HCT116 (cell line): Measurements from ENCODE around the gene GPRIN1.

ENCODE experiments used
- EZH2 ChIP-seq: fragments of 200-600 bp; sonication (generic); IDR thresholded peaks from 2 replicates; pipeline ENCODE4 v1.6.1; 2017; ENCODE audit warnings: antibody characterized with exemption, mixed run types
- JUND ChIP-seq: IDR thresholded peaks from 2 replicates; pipeline ENCODE4 v1.6.1; 2012
- POLR2A ChIP-seq: IDR thresholded peaks from 2 replicates; pipeline ENCODE4 v1.7.0; 2011; ENCODE audit warnings: borderline replicate concordance; ENCODE audit not compliant: insufficient read depth, insufficient read length; ENCODE audit errors: extremely low read depth
- POLR2AphosphoS5 ChIP-seq: IDR thresholded peaks from 2 replicates; pipeline ENCODE4 v1.6.1; 2011; ENCODE audit warnings: mild to moderate bottlenecking, low read depth, low read length, moderate library complexity
- SRF ChIP-seq: IDR thresholded peaks from 2 replicates; pipeline ENCODE4 v1.6.1; 2012; ENCODE audit warnings: low read depth
- TF ChIP-seq, protein P1 (sequence below), 3 experiments: fragments of 200-600 bp in 1 of 3; sonication (generic) in 1 of 3; IDR thresholded peaks in 2 of 3; conservative IDR thresholded peaks in 1 of 3; 2 replicates each; pipeline ENCODE4 v1.5.1; 2012 to 2017; ENCODE audit warnings: low read depth in 2 of 3, low read length in 2 of 3, antibody characterized with exemption in 1 of 3, borderline replicate concordance in 1 of 3, control low read depth in 1 of 3, mild to moderate bottlenecking in 1 of 3, mixed read lengths in 1 of 3, mixed run types in 1 of 3, moderate library complexity in 1 of 3; ENCODE audit not compliant: insufficient read depth in 1 of 3

DNA sequence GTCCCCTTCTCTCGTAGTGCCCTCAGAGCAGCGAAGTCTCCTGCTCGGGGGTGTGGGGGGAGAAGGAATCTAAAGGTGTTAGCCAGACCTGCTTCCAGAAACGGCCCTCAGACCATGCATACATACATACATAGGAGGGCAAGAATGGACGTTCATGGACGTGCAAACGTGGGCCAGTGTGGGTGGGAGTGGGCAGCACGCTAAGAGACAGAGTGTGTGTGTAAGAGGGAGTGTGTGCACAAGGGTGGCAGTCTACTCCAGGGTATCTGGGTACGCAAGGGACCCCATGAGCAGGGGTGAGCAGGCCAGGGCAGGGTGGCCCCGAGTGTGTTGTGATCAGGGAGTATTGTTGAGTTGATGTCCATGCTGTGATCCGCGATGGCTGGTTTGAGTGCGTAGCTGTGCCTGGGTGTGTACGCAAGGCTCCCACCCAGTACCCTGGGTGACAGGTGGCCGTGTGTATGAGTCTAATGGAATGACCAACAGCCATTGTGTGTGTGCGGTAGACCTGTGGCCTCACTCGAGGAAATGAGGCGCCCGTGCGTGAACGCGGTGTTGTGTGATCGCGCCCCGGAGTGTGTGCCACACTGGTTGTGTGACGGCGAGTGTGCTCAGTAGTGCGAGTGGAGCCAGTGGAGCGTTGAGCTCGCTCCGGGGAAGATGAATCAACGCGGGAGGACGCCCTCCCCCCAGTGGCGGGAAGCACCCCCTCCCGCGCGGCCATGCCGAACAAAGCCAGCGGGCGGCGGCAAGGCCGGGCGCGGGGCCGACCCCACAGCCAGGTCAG, 826 bp downstream of the GPRIN1 start:
- TF ChIP-seq JUND (no peak), POLR2AphosphoS5 (no peak), POLR2A (no peak), EZH2 (no peak), SRF (no peak)
- TF ChIP-seq, protein P1, sequence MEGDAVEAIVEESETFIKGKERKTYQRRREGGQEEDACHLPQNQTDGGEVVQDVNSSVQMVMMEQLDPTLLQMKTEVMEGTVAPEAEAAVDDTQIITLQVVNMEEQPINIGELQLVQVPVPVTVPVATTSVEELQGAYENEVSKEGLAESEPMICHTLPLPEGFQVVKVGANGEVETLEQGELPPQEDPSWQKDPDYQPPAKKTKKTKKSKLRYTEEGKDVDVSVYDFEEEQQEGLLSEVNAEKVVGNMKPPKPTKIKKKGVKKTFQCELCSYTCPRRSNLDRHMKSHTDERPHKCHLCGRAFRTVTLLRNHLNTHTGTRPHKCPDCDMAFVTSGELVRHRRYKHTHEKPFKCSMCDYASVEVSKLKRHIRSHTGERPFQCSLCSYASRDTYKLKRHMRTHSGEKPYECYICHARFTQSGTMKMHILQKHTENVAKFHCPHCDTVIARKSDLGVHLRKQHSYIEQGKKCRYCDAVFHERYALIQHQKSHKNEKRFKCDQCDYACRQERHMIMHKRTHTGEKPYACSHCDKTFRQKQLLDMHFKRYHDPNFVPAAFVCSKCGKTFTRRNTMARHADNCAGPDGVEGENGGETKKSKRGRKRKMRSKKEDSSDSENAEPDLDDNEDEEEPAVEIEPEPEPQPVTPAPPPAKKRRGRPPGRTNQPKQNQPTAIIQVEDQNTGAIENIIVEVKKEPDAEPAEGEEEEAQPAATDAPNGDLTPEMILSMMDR (IDR thresholded peaks at IDR 0.05 in 2 of 3, conservative IDR thresholded peaks at IDR 0.05 in 1 of 3; ENCODE audit: borderline replicate concordance in 1 of 3, insufficient read depth in 1 of 3, low read depth in 2 of 3, low read length in 2 of 3) = no peak
